Subcutaneous adipose tissue (tissue), 4 donors: ENCODE results near the gene DDX46. TPM values are rescaled to one million over a fixed set of nuclear protein-coding genes. Genes with fewer than 3 reads are reported as not detected.

Experiments
- CTCF ChIP-seq: fragments of 450-650 bp; IDR thresholded peaks from one replicate; pipeline ENCODE4 v1.5.1; 2016; ENCODE audit warnings: low read depth, mild to moderate bottlenecking, control low read depth, antibody characterized with exemption, moderate library complexity
- total RNA-seq, 4 donors: library from RNA; depleted of rRNA; stranded (reverse); fragments of >200 nt; gene quantifications; one replicate each; pipeline ENCODE4 v1.1.0, GENCODE V29; 2016

Gene DDX46
- total RNA-seq, 4 donors from 2014 or later = 42.2 to 62.5 (median 49.2) TPM

- no peak for TF ChIP-seq CTCF
Measured at GRCh38 chr5:134738133-134738962, 20.2 kb upstream of the DDX46 start, which contains the start of gene CAMLG. CAMLG (plus strand) TSS chr5:134738548; CDS start chr5:134738621, 73 bp downstream.

GRCh38 chr5:134738963-134739661 is 19.5 kb upstream of the DDX46 start:
- TF ChIP-seq CTCF = no peak

- TF ChIP-seq CTCF = no peak
Measured at GRCh38 chr5:134741052-134741451, 17.5 kb upstream of the DDX46 start.

GRCh38 chr5:134742134-134742533 is 16.4 kb upstream of the DDX46 start:
- no peak for TF ChIP-seq CTCF

- TF ChIP-seq CTCF = no peak
Measured at GRCh38 chr5:134749415-134749814, 9.2 kb upstream of the DDX46 start.

- no peak for TF ChIP-seq CTCF
Measured at GRCh38 chr5:134758176-134758503, 439 bp upstream of the DDX46 start.

GRCh38 chr5:134769206-134769605 is 10.6 kb downstream of the DDX46 start:
- no peak for TF ChIP-seq CTCF
